Measurements from ENCODE around the gene ANKRD28. TPM values are rescaled to one million over a fixed set of nuclear protein-coding genes. Genes with fewer than 3 reads are reported as not detected.
"Not testable (repeated sequence)": the region's sequence is repeated elsewhere in the genome, so short reads cannot be mapped to it uniquely, and the experiment has no call there.

ANKRD28 gene
- total RNA-seq, result 78.7 and 106 TPM in 2 replicates
- polyA plus RNA-seq (2012), result 26.0 TPM

- peak; percentile 89 for DNase-seq (ENCODE audit: low read depth)
Observed at GRCh38 chr3:15797642-15798303, at the start of gene ANKRD28. TSS of gene ANKRD28 (minus strand) at chr3:15797979. CDS start at chr3:15796521, 1,458 bp downstream.

- no peak for DNase-seq (ENCODE audit: low read depth)
Observed at GRCh38 chr3:15847239-15847638, 49.5 kb upstream of the ANKRD28 start.

GRCh38 chr3:15846606-15847005 lies 48.8 kb upstream of the ANKRD28 start:
- no peak for DNase-seq (ENCODE audit: low read depth)

- no peak for DNase-seq (ENCODE audit: low read depth)
Observed at GRCh38 chr3:15845475-15845874, 47.7 kb upstream of the ANKRD28 start.

- no peak for DNase-seq (ENCODE audit: low read depth)
Observed at GRCh38 chr3:15844889-15845288, 47.1 kb upstream of the ANKRD28 start.

GRCh38 chr3:15841091-15841973 lies 43.6 kb upstream of the ANKRD28 start:
- not testable (repeated sequence) for DNase-seq (ENCODE audit: low read depth)

GRCh38 chr3:15839568-15839967 lies 41.8 kb upstream of the ANKRD28 start:
- DNase-seq (ENCODE audit: low read depth), result no peak

- DNase-seq (ENCODE audit: low read depth), result no peak
Observed at GRCh38 chr3:15831927-15832326, 34.1 kb upstream of the ANKRD28 start.

GRCh38 chr3:15825016-15825415 lies 27.2 kb upstream of the ANKRD28 start:
- DNase-seq (ENCODE audit: low read depth), result no peak

GRCh38 chr3:15823092-15823491 lies 25.3 kb upstream of the ANKRD28 start:
- DNase-seq (ENCODE audit: low read depth), result no peak

- DNase-seq (ENCODE audit: low read depth), result peak; percentile 22
Observed at GRCh38 chr3:15822281-15822680, 24.5 kb upstream of the ANKRD28 start.

GRCh38 chr3:15820911-15821310 lies 23.1 kb upstream of the ANKRD28 start:
- DNase-seq (ENCODE audit: low read depth), result peak; percentile 37

- DNase-seq (ENCODE audit: low read depth), result no peak
Observed at GRCh38 chr3:15819576-15819975, 21.8 kb upstream of the ANKRD28 start.

GRCh38 chr3:15819043-15819442 lies 21.3 kb upstream of the ANKRD28 start:
- no peak for DNase-seq (ENCODE audit: low read depth)

GRCh38 chr3:15815696-15816095 lies 17.9 kb upstream of the ANKRD28 start:
- peak; percentile 78 for DNase-seq (ENCODE audit: low read depth)

GRCh38 chr3:15813079-15813478 lies 15.3 kb upstream of the ANKRD28 start:
- not testable (repeated sequence) for DNase-seq (ENCODE audit: low read depth)

- DNase-seq (ENCODE audit: low read depth), result peak; percentile 48
Observed at GRCh38 chr3:15812183-15812582, 14.4 kb upstream of the ANKRD28 start.

GRCh38 chr3:15810702-15811101 lies 12.9 kb upstream of the ANKRD28 start:
- no peak for DNase-seq (ENCODE audit: low read depth)

- DNase-seq (ENCODE audit: low read depth), result no peak
Observed at GRCh38 chr3:15809313-15809712, 11.5 kb upstream of the ANKRD28 start.

GRCh38 chr3:15808679-15809310 lies 11.0 kb upstream of the ANKRD28 start:
- no peak for DNase-seq (ENCODE audit: low read depth)

- peak; percentile 42 for DNase-seq (ENCODE audit: low read depth)
Observed at GRCh38 chr3:15805756-15806266, 8.0 kb upstream of the ANKRD28 start.
